Small intestine (tissue), 7 donors: ENCODE data around the gene CCT5. TPM values are rescaled to one million over a fixed set of nuclear protein-coding genes. Genes with fewer than 3 reads are reported as not detected.
"Not testable (repeated sequence)": the region's sequence is repeated elsewhere in the genome, so short reads cannot be mapped to it uniquely, and the experiment has no call there.

Source experiments
- DNase-seq, 2 donors: peaks; one replicate each; pipeline versions ENCODE4 v3.0.0 to v3.0.0-alpha.2; 2013
- FAIRE-seq: peaks from 2 replicates; lab custom pipeline; 2012; peaks lifted over from hg19 to GRCh38; lab: Jason Lieb, UNC
- H3K27ac ChIP-seq, 3 donors: one replicate each; pipeline ENCODE4 v1.5.1; 2013; ENCODE audit warnings: low read length in 2 of 3, mild to moderate bottlenecking in 2 of 3, control low read depth in 1 of 3, inconsistent platforms in 1 of 3, low read depth in 1 of 3, moderate library complexity in 1 of 3
- H3K27me3 ChIP-seq, 3 donors: one replicate each; pipeline ENCODE4 v1.6.1; 2013; ENCODE audit warnings: low read length in 3 of 3, inconsistent platforms in 1 of 3; ENCODE audit not compliant: control insufficient read depth in 3 of 3, insufficient read depth in 3 of 3
- H3K36me3 ChIP-seq, 3 donors: one replicate each; pipeline ENCODE4 v1.6.1; 2013; ENCODE audit warnings: low read length in 3 of 3, inconsistent platforms in 1 of 3, low read depth in 1 of 3, mild to moderate bottlenecking in 1 of 3, moderate library complexity in 1 of 3; ENCODE audit not compliant: control insufficient read depth in 3 of 3, insufficient read depth in 2 of 3
- H3K4me1 ChIP-seq, 3 donors: one replicate each; pipeline ENCODE4 v1.6.1; 2013; ENCODE audit warnings: low read length in 2 of 3, inconsistent platforms in 1 of 3, low read depth in 1 of 3, mild to moderate bottlenecking in 1 of 3, moderate library complexity in 1 of 3; ENCODE audit not compliant: control insufficient read depth in 3 of 3, insufficient read depth in 2 of 3
- H3K4me3 ChIP-seq, 3 donors: one replicate each; pipeline ENCODE4 v1.5.1; 2013; ENCODE audit warnings: low read length in 3 of 3, control low read depth in 1 of 3, inconsistent platforms in 1 of 3, low read depth in 1 of 3, mild to moderate bottlenecking in 1 of 3, moderate library complexity in 1 of 3
- H3K9me3 ChIP-seq, 2 donors: one replicate each; pipeline ENCODE4 v1.6.1; 2013; ENCODE audit warnings: low read depth in 1 of 2, low read length in 1 of 2; ENCODE audit not compliant: control insufficient read depth in 2 of 2, insufficient read depth in 1 of 2
- WGBS, 3 donors: extraction: QIAGEN DNeasy Blood & Tissue Kit; methylation state at CpG; one replicate each; pipeline ENCODE4 v1.1.7; 2013; 5-methylcytosine and 5-hydroxymethylcytosine counted together
- polyA plus RNA-seq, 4 donors: library from polyadenylated mRNA; stranded (reverse) in 3 of 4; unstranded in 1 of 4; fragments of 200-250 nt in 3 of 4; fragments of 120-200 nt in 1 of 4; gene quantifications; one replicate each; pipeline versions ENCODE4 v1.2.1 to v1.2.3, GENCODE V29; 2013
- donor health status: healthy with polysubstance abuse.
- donor health status: control.
- donor health status: control.
- donor health status: Bipolar disorder and iron deficiency.
- donor health status: healthy.

Gene CCT5
- polyA plus RNA-seq, 4 donors = 101 to 226 (median 151) TPM

DNA sequence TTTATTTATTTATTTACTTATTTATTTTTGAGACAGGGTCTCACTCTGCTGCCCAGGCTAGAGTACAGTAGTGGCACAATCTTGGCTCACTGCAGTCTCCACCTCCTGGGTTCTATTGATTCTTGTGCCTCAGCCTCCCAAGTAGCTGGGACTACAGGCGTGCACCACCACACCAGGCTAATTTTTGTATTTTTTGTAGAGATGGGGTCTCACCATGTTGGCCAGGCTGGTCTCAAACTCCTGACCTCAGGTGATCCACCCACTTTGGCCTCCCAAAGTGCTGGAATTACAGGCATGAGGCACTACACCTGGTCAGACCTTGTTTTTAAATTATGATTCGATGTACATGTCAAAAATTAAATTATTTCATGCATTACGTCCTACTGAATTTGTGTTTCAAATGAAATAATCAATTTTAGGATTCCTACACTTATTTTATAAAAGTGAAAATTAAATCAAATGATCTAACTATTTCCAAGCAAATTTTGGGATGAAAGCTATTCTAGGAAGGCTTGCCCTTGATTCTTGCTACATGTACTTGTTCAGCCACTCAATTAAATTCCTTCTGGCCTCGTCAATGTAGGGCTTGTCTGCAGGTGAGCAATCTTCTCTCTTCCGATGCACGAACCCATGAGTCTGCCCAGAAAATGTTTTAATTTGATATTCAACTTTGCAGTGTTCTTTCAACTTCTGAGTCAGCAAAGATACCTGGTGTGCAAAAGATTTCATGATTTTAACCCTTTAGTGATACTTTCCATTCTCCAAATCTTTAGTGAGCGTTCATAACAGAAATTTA, 30.0 kb downstream of the CCT5 start:
- no peaks in the 10 kb centered on the region for H3K27me3 ChIP-seq
- no peak for DNase-seq
- H3K27ac ChIP-seq = no peak overlapping the region
- no peak for FAIRE-seq
- H3K36me3 ChIP-seq = peaks cover 0 to 16% (median 1%) of the 10 kb centered on the region in 3 donors
- no peak overlapping the region for H3K4me3 ChIP-seq
- 79 to 93% (median 87%) methylated on average over 7 of the region's 7 CpGs for WGBS, 3 donors
- H3K9me3 ChIP-seq = no peaks in the 10 kb centered on the region
- peaks cover 0 to 2% (median 0%) of the 10 kb centered on the region in 3 donors for H3K4me1 ChIP-seq

DNA sequence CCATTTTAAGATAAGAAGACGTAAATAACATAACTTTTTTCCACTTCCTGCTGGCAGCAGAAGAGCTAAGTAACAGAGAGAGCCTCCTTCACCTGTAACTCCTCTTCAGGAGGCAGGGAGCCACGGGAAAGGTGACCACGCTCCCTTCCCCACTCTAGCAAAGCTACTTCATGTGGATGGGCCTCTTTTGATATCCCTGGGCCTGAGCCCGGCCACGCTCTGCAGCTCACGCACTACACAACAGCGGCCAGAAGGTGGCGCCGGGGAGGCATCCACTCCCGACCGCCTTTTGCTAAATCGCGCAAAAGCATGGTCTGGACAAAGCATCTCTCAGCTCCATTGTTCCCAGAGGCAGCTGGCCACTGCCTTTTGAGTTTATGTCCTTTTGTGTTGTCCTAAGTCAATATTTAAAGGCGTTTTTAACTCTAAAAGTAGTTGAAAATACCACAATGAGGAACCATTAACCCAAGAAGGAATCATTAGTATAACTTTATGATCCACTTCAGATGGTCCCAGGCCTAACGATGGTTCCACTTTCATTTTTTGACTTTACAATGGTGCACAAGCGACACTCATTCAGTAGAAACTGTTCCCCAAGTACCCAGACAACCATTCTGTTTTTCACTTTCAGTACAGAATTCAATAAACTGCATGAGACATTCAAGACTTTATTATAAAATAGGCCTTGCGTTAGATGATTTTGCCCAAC, 34.0 kb downstream of the CCT5 start:
- Histone ChIP-seq H3K4me3 (no peak overlapping the region), H3K4me1 (peaks cover 0 to 8% (median 0%) of the 10 kb centered on the region in 3 donors), H3K36me3 (peaks cover 0 to 31% (median 4%) of the 10 kb centered on the region in 3 donors), H3K27ac (no peak overlapping the region), H3K27me3 (no peaks in the 10 kb centered on the region), H3K9me3 (no peaks in the 10 kb centered on the region)
- no peak for FAIRE-seq
- WGBS, 3 donors = 13 to 17% (median 14%) methylated on average over 17 of the region's 17 CpGs
- DNase-seq = peak; percentile 81 to 89

DNA sequence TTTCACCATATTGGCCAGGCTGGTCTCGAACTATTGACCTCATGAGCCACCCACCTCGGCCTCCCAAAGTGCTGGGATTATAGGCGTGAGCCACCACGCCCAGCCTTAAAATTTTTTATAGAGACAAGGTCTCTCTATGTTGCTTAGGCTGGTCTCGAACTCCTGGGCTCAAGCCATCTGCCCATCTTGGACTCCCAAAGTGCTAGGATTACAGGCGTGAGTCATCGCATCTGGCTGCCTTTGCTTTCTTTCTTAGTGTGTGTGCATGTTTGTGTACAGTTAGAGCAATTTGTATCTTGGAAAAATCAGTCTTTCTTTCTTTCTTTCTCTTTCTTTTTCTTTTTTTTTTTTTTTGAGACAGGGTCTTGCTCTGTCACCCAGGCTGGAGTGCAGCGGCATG, 35.3 kb downstream of the CCT5 start:
- not testable (repeated sequence) for H3K4me3 ChIP-seq, H3K9me3 ChIP-seq, H3K27me3 ChIP-seq, H3K27ac ChIP-seq, FAIRE-seq
- 62 to 79% (median 63%) methylated on average over 7 to 8 of the region's 8 CpGs for WGBS, 3 donors
- H3K36me3 ChIP-seq = peaks cover 0 to 33% (median 4%) of the 10 kb centered on the region in 3 donors
- peaks cover 0 to 19% (median 0%) of the 10 kb centered on the region in 3 donors for H3K4me1 ChIP-seq
- peak in 1 of 2 donors; percentile 58 for DNase-seq

DNA sequence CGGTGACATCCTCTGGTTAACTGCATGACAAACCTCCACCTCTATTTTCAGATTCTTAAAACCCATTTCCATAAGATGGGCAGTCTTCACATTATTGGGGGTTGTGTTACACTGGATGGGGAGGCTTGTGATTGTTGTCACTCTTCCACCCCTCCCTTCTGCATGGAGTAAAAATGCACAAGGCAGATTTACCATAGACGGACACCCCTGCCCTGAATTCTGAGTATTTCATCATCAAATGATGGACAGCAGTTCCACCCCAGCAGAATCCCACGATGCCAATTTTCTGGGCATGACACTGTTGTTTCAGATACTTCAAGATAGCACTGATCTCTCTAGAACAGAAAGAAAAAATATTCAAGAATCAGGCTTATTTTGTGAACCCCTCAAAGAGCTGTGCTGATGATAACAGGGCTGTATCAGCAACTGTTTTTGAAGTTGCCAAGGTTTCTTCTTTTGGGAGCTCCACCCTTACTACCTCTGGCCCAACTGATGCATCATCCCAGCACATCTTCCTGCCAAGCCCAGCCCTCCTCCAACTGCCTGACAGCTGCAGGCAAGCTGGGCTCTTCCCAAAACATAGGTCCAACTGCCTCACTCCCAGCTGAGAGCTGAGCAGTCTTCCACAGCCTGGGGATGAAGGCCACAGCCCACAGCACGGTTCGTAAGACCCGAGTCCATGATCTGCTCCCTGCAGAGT, 36.2 kb downstream of the CCT5 start:
- no peak overlapping the region for H3K27ac ChIP-seq
- H3K9me3 ChIP-seq = no peaks in the 10 kb centered on the region
- H3K27me3 ChIP-seq = no peaks in the 10 kb centered on the region
- H3K4me3 ChIP-seq = no peak overlapping the region
- peaks cover 0 to 37% (median 4%) of the 10 kb centered on the region in 3 donors for H3K36me3 ChIP-seq
- no peak for DNase-seq
- FAIRE-seq = no peak
- WGBS, 3 donors = 82 to 84% (median 84%) methylated on average over 6 of the region's 6 CpGs
- H3K4me1 ChIP-seq = peaks cover 0 to 19% (median 2%) of the 10 kb centered on the region in 3 donors

DNA sequence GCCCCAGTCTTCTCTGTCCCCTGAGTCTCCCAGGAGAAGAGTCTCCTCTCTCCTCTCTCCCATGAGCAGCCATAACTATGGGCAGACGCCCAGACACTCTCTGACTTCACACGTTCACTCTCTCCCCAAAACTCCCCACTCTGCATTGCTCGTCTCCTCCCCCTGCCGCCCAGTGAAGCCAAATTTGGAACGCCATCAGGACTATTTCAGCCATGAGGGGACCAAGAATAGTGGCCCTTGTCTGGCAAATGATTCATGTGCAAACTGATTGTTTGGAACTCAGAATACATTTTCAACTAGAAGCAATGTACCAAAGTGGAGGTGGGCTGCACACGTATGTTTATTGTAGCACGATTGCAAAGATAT, 36.8 kb downstream of the CCT5 start:
- 76 to 95% (median 90%) methylated on average over 7 of the region's 7 CpGs for WGBS, 3 donors
- H3K4me1 ChIP-seq = peaks cover 0 to 19% (median 2%) of the 10 kb centered on the region in 3 donors
- DNase-seq (no peak), FAIRE-seq (no peak)
- H3K4me3 ChIP-seq = no peak overlapping the region
- no peak overlapping the region for H3K27ac ChIP-seq
- no peaks in the 10 kb centered on the region for H3K27me3 ChIP-seq
- H3K36me3 ChIP-seq = peaks cover 0 to 37% (median 4%) of the 10 kb centered on the region in 3 donors
- H3K9me3 ChIP-seq = no peaks in the 10 kb centered on the region

DNA sequence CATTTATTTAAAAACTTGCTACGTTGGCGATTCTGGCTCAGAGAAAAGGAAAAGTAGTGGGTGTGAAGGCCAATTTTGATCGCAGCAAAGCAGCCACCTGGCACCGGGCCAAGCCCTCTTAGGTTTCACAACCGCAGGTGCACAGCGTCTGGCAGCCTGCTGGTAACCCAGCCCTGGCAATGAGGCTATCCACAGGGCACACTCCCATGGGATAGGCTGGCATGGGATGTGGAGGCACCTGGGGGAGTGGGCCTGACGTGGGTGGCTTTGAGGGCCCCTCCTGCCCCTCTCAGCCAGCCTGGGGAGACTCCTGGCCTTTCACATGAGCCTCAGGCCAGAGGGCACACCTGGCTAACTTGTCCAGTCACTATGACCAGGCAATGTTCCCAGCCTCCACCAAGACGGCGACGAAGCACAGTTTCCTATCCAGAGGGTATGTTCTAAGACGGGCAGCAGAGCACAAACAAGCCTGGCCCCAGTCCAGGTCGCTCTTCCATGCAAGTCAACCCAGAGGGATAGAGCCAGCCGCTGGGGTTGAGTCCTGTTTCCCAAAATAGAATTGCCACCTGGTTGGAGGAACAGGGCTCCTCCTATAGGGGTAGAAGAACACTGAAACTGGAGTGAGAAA, 38.6 kb downstream of the CCT5 start:
- Histone ChIP-seq H3K27me3 (no peaks in the 10 kb centered on the region), H3K27ac (peak overlapping the region; percentile 14 to 89 (median 72)), H3K9me3 (no peaks in the 10 kb centered on the region), H3K4me3 (no peak overlapping the region), H3K36me3 (peaks cover 0 to 37% (median 4%) of the 10 kb centered on the region in 3 donors), H3K4me1 (peaks cover 0 to 19% (median 2%) of the 10 kb centered on the region in 3 donors)
- WGBS, 3 donors = 9 to 48% (median 19%) methylated on average over 13 of the region's 13 CpGs
- no peak for FAIRE-seq
- peak; percentile 47 to 92 for DNase-seq

DNA sequence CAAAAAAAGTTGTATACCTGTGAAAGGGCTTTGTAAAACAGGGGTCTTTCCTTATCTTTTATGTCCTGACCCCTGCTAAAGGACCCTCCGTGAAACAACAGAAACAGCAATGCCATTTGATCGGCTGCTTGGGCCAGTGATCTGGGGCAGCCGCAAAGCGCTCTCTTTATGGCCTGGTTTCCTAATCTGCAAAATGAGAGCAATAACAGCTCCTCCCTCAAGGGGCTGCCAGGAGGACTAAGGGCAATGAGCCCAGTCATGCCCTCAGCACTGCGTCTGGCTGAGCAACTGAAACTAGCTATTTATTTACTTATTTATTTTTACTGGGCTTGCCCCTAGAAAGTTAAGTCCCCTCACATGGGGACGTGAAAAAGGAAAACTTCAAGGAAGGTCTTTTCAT, 39.3 kb downstream of the CCT5 start:
- DNase-seq = peak; percentile 70 to 92
- Histone ChIP-seq H3K27me3 (no peaks in the 10 kb centered on the region), H3K4me3 (no peak overlapping the region), H3K9me3 (no peaks in the 10 kb centered on the region), H3K36me3 (peaks cover 0 to 43% (median 4%) of the 10 kb centered on the region in 3 donors), H3K4me1 (peaks cover 0 to 16% (median 2%) of the 10 kb centered on the region in 3 donors), H3K27ac (peak overlapping the region; percentile 39 to 92 (median 72))
- WGBS, 3 donors = 15 to 51% (median 47%) methylated on average over 6 of the region's 6 CpGs
- FAIRE-seq = no peak

DNA sequence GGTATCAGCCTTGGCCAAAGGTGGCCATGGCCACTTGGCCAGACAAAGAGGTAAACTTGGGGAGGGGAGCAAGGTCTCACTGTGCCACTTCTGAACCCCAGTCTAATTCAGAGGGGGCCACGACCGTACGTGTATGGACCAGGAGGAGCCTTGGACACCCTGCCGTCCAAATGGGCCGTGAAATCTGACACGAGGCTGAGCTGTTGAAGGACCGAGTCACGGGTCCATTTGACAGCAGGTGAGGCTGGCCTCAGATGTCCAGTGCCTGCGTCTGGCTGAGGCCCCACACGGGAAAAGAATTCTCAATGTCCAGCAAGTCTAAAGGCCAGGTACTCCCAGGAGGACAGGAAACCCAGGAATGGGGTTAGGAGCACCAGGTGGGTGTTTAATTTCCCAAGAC, 39.9 kb downstream of the CCT5 start:
- H3K27ac ChIP-seq = peak overlapping the region; percentile 39 to 92 (median 72)
- peaks cover 0 to 16% (median 2%) of the 10 kb centered on the region in 3 donors for H3K4me1 ChIP-seq
- no peak for FAIRE-seq
- H3K27me3 ChIP-seq = no peaks in the 10 kb centered on the region
- peaks cover 0 to 45% (median 4%) of the 10 kb centered on the region in 3 donors for H3K36me3 ChIP-seq
- no peak for DNase-seq
- no peaks in the 10 kb centered on the region for H3K9me3 ChIP-seq
- 82 to 89% (median 84%) methylated on average over 10 of the region's 10 CpGs for WGBS, 3 donors
- no peak overlapping the region for H3K4me3 ChIP-seq
